Large intestine (tissue), 3 donors: ENCODE results near the gene FHOD1. TPM values are rescaled to one million over a fixed set of nuclear protein-coding genes. Genes with fewer than 3 reads are reported as not detected.
A peak's percentile ranks its signal among the peaks of the same experiment; 100 is the strongest.

Experiments used
- DNase-seq, 2 donors: peaks; one replicate each; pipeline versions ENCODE4 v3.0.0 to v3.0.0-alpha.2; 2013
- H3K27ac ChIP-seq: one replicate; pipeline ENCODE4 v1.5.1; 2013; ENCODE audit warnings: low read length
- H3K27me3 ChIP-seq: 2 replicates; pipeline ENCODE4 v1.6.1; 2013; ENCODE audit warnings: low read length; ENCODE audit not compliant: control insufficient read depth, insufficient read depth
- H3K36me3 ChIP-seq: 2 replicates; pipeline ENCODE4 v1.6.1; 2013; ENCODE audit warnings: low read length; ENCODE audit not compliant: control insufficient read depth, insufficient read depth
- H3K4me1 ChIP-seq: one replicate; pipeline ENCODE4 v1.6.1; 2013; ENCODE audit warnings: low read length; ENCODE audit not compliant: control insufficient read depth, insufficient read depth
- H3K4me3 ChIP-seq: one replicate; pipeline ENCODE4 v1.5.1; 2013; ENCODE audit warnings: low read length
- H3K9me3 ChIP-seq: one replicate; pipeline ENCODE4 v1.6.1; 2013; ENCODE audit warnings: mild to moderate bottlenecking, low read depth, low read length, moderate library complexity; ENCODE audit not compliant: control insufficient read depth
- WGBS: methylation state at CpG from one replicate; pipeline ENCODE4 v1.1.5; 2013; ENCODE audit warnings: low lambda C conversion rate; ENCODE audit not compliant: insufficient coverage; 5-methylcytosine and 5-hydroxymethylcytosine counted together
- polyA plus RNA-seq: library from polyadenylated mRNA; unstranded; fragments of 120-200 nt; gene quantifications from one replicate; pipeline ENCODE4 v1.2.1, GENCODE V29; 2013

Gene FHOD1
- polyA plus RNA-seq, 1 donor, result 13.8 TPM

GRCh38 chr16:67233596-67233995, 13.7 kb downstream of the FHOD1 start:
- Histone ChIP-seq H3K9me3 (peaks cover 4% of the 10 kb centered on the region), H3K27me3 (no peaks in the 10 kb centered on the region), H3K27ac (no peak overlapping the region), H3K36me3 (peaks cover 57% of the 10 kb centered on the region), H3K4me1 (no peaks in the 10 kb centered on the region), H3K4me3 (no peak overlapping the region)
- WGBS, result no CpG with 5 or more reads among the region's 7 CpGs
- no peak for DNase-seq

DNA sequence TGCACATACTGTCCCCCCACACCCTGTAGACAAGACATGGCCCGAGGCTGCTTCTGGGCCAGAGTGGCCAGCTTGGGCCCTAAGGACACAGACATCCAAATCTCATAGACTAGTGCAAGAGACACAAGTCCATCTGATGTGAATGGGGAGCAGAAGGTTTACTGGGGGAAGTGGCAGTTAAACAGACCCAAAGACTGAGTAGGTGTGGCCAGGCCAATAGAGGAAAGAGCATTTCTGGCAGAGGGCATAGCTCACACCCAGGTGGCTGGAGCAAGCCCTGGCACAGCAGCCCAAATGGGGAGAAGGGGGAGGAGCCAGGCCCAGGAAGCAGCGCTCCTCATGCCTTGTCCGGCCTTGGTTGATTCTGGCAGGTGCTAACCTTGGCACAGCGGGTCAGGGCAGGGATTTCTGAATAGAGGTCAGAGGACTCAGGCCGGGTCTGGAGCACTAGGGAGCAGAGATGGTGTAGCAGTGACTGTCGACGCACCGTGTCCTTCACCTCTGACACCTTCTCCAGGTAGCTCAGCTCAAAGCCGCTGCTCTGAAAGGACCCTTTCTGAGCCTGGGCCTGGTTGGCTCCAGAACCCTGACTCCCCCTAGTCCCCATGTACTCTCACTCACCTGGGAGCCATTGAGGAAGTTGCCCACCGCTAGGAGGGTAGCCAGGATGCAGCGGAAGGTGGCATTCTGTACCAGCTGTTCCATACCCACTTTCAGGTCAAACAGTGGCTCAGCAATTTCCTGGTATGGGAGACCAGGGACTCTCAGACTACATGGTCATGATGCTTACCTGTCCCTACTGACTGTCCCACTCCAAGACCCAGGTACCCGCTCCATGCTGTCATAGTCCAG, 16.2 kb downstream of the FHOD1 start:
- Histone ChIP-seq H3K27me3 (no peaks in the 10 kb centered on the region), H3K9me3 (no peaks in the 10 kb centered on the region), H3K36me3 (peaks cover 47% of the 10 kb centered on the region), H3K4me3 (no peak overlapping the region), H3K4me1 (peaks cover 10% of the 10 kb centered on the region), H3K27ac (no peak overlapping the region)
- no peak for DNase-seq
- no CpG with 5 or more reads among the region's 12 CpGs for WGBS

DNA sequence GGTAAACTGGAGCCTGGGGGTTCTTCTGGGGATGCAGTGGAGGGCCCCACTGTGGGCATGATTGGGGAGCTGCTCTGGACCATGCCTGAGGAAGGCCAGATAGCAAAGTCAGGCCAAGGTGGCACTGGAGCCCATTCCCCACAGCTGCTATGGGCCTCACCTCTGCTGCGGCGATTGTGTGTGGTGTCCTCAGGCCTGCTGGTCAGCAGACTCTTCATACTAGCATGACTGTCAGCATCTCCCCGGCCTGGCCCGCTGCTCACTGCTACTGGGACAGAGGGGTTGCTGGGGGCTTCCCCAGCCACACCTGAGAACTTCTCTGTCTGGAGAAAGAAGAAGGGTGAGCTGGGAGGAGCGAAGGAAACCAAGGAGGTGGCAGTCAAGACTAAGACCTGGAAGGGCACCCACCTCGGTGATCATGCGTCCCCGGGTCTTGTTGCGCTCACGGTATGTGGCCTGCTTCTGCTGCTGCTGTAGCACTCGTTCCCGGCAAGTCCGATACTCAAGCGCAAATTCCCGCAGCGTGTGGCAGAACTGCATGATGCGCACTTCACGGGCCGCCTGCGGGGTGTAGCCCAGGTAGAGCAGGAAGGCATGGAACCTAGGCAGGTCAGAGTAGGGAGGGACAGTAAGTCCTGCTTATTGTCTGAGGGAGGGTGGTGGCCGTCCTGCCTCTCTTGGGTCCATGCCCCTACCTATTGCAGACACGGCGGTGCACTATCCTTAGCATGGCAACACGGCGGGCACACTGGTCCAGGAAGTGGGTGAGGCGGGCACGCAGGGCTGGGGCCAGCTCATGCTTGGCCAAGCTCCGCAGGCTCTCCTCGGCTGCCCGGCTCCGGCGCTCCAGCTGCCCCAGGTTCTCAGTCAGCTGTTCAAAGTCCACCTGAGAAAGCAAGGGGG, 17.1 kb downstream of the FHOD1 start:
- H3K27ac ChIP-seq, result no peak overlapping the region

DNA sequence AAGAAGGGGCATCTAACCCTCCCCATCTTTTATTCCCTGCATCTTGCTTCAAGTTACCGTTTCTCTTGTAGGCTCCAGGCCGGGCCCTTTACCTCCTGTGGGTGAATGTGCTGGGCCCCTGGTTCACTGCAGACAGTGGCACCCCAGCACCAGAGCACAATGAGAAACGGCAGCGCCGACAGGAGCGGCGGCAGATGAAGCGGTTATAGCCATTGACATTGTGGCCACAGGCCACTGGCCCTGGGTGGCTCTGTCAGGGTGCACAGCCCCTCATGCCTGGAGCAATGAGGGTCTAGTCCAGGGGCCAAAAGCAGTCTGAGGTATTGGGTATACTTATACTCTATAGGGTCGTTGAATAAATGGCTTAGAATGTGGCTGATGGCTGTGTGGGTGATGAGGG, 18.4 kb downstream of the FHOD1 start:
- peaks cover 42% of the 10 kb centered on the region for H3K36me3 ChIP-seq
- WGBS, result no CpG with 5 or more reads among the region's 9 CpGs
- no peak overlapping the region for H3K27ac ChIP-seq
- no peaks in the 10 kb centered on the region for H3K9me3 ChIP-seq
- H3K27me3 ChIP-seq, result no peaks in the 10 kb centered on the region
- DNase-seq, result no peak
- no peak overlapping the region for H3K4me3 ChIP-seq
- H3K4me1 ChIP-seq, result peaks cover 10% of the 10 kb centered on the region

More for the DNA sequence above, 17.1 kb downstream of the FHOD1 start:
- Histone ChIP-seq H3K9me3 (no peaks in the 10 kb centered on the region), H3K27me3 (no peaks in the 10 kb centered on the region), H3K4me1 (peaks cover 10% of the 10 kb centered on the region), H3K4me3 (no peak overlapping the region), H3K36me3 (peaks cover 42% of the 10 kb centered on the region)
- no peak for DNase-seq
- WGBS, result 100% methylated on average over 1 of the region's 32 CpGs

GRCh38 chr16:67228034-67228785, 19.1 kb downstream of the FHOD1 start:
- H3K36me3 ChIP-seq, result peaks cover 39% of the 10 kb centered on the region
- 93% methylated on average over 2 of the region's 9 CpGs for WGBS
- H3K27me3 ChIP-seq, result no peaks in the 10 kb centered on the region
- peaks cover 10% of the 10 kb centered on the region for H3K4me1 ChIP-seq
- H3K4me3 ChIP-seq, result peak overlapping the region; percentile 100
- H3K27ac ChIP-seq, result no peak overlapping the region
- no peak for DNase-seq
- no peaks in the 10 kb centered on the region for H3K9me3 ChIP-seq

GRCh38 chr16:67227567-67227921, 19.7 kb downstream of the FHOD1 start:
- H3K4me3 ChIP-seq, result peak overlapping the region; percentile 100
- no peaks in the 10 kb centered on the region for H3K27me3 ChIP-seq
- WGBS, result no CpG with 5 or more reads among the region's 12 CpGs
- peaks cover 10% of the 10 kb centered on the region for H3K4me1 ChIP-seq
- DNase-seq, result no peak
- H3K27ac ChIP-seq, result peak overlapping the region; percentile 45
- H3K36me3 ChIP-seq, result peaks cover 39% of the 10 kb centered on the region
- no peaks in the 10 kb centered on the region for H3K9me3 ChIP-seq

GRCh38 chr16:67226804-67227566, 20.3 kb downstream of the FHOD1 start, which contains the start of gene TMEM208:
TSS of gene TMEM208 (plus strand) at chr16:67227130. CDS start at chr16:67227219, 89 bp downstream.
- Histone ChIP-seq H3K9me3 (no peaks in the 10 kb centered on the region), H3K36me3 (peaks cover 38% of the 10 kb centered on the region), H3K4me3 (peak within 1 kb of the TSS; percentile 100), H3K4me1 (peaks cover 10% of the 10 kb centered on the region), H3K27ac (peak within 1 kb of the TSS; percentile 45), H3K27me3 (no peaks in the 10 kb centered on the region)
- peak; percentile 97 for DNase-seq
- no CpG with 5 or more reads among the region's 46 CpGs for WGBS

DNA sequence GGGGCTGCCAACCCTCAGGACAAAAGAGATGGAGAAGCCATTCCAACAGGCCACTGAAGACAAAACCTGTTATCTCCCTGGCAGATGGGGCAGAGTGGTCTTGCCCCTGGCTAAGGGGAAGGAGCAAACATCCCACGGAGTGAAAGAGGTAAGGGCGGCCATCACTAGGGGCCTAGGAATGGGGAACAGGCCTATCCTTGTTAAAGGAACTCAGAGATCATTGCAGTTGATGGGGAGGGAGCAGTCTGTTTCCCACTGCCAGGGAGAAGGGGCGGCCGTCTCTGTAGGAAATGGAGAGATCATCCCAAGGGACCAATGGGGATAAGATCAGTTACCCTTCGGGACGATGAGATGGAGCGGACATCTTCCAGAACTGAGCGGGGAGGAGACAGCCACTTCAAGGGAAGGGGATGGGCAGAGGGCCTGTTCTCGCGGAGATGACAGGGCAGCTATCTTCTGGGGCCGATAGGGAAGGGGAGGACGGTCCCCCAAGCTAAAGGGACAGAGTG, 20.9 kb downstream of the FHOD1 start:
- Histone ChIP-seq H3K36me3 (peaks cover 33% of the 10 kb centered on the region), H3K27me3 (no peaks in the 10 kb centered on the region), H3K27ac (peak overlapping the region; percentile 6), H3K9me3 (no peaks in the 10 kb centered on the region), H3K4me1 (peaks cover 10% of the 10 kb centered on the region), H3K4me3 (peak overlapping the region; percentile 100)
- 25% methylated on average over 2 of the region's 12 CpGs for WGBS
- no peak for DNase-seq

GRCh38 chr16:67223992-67224391, 23.3 kb downstream of the FHOD1 start:
- H3K27me3 ChIP-seq, result no peaks in the 10 kb centered on the region
- H3K9me3 ChIP-seq, result no peaks in the 10 kb centered on the region
- no peak overlapping the region for H3K27ac ChIP-seq
- no peak overlapping the region for H3K4me3 ChIP-seq
- peaks cover 10% of the 10 kb centered on the region for H3K4me1 ChIP-seq
- H3K36me3 ChIP-seq, result peaks cover 9% of the 10 kb centered on the region
- WGBS, result no CpG with 5 or more reads among the region's 3 CpGs
- no peak for DNase-seq
